C4-2B (cell line): ENCODE results near the gene DDX39B.
A peak's percentile ranks its signal among the peaks of the same experiment; 100 is the strongest.

Experiments
- CTCF ChIP-seq: fragments of 450-650 bp; conservative IDR thresholded peaks from 2 replicates; pipeline ENCODE4 v1.5.1; 2017; ENCODE audit warnings: mild to moderate bottlenecking
- ZFX ChIP-seq: fragments of 450-650 bp; IDR thresholded peaks from 2 replicates; pipeline ENCODE4 v1.6.1; 2017

- TF ChIP-seq CTCF = no peak
- TF ChIP-seq ZFX = peak; percentile 68
Measured at GRCh38 chr6:31541658-31542521, at the start of gene DDX39B.
